ENCODE measurements around the gene CFAP61.

Gene CFAP61

DNA sequence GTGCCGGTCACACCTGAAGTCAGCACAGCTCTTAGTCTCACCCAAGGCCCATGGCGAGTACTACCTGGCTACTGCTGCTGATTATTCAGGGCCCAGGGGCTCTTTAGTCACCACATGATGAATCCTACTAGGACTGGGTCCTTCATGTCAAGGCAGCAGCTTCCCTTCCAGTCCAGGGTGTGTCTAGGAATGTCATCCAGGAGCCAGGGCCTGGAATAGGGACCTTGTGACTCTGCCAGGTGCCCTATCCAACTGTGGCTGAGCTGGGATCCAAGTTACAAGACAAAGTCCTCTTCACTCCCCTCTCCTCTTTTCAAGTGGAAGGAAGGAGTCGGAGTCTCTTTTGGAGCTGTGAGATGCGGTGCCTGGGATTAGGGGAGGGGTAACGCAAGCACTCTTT lies 85.5 kb downstream of the CFAP61 start:
- no peak overlapping the region for H3K14ac ChIP-seq (ENCODE audit: low read length)
- H3K4me1 ChIP-seq (ENCODE audit: control insufficient read depth in 1 of 2, insufficient read depth in 2 of 2, low read length in 2 of 2), result no peaks in the 10 kb centered on the region
- H3K9ac ChIP-seq (ENCODE audit: low read length), result no peak overlapping the region
- no peak for DNase-seq
- no peak overlapping the region for H3K23ac ChIP-seq (ENCODE audit: low read length)
- no peak overlapping the region for H2AK5ac ChIP-seq (ENCODE audit: low read length)
- H2BK5ac ChIP-seq (ENCODE audit: low read depth, low read length, poor library complexity), result no peak overlapping the region
- H2AFZ ChIP-seq (ENCODE audit: insufficient read depth, low read length, poor library complexity), result no peak overlapping the region
- no peak overlapping the region for H2BK12ac ChIP-seq (ENCODE audit: low read length)
- no CpG with 5 or more reads among the region's 5 CpGs for WGBS (ENCODE audit: extremely low coverage, insufficient coverage, insufficient read length)
- no peak overlapping the region for H2BK120ac ChIP-seq (ENCODE audit: insufficient read depth, low read length, poor library complexity)
- no peak overlapping the region for H3K18ac ChIP-seq (ENCODE audit: low read length)
- no peak overlapping the region for H4K12ac ChIP-seq (ENCODE audit: low read depth, low read length)
- no peak overlapping the region for H4K8ac ChIP-seq (ENCODE audit: low read depth, low read length)
- no peaks in the 10 kb centered on the region for H3K36me3 ChIP-seq (ENCODE audit: control insufficient read depth in 1 of 2, insufficient read depth in 2 of 2, low read length in 2 of 2)
- H3K4me3 ChIP-seq (ENCODE audit: low read depth, low read length), result no peak overlapping the region
- no peaks in the 10 kb centered on the region for H3K79me2 ChIP-seq (ENCODE audit: control insufficient read depth, insufficient read depth, low read length, poor library complexity)
- H3K27ac ChIP-seq (ENCODE audit: low read depth, low read length), result no peak overlapping the region
- H3K27me3 ChIP-seq (ENCODE audit: insufficient read depth, low read length), result no peaks in the 10 kb centered on the region
- H3K4me2 ChIP-seq (ENCODE audit: low read length), result no peak overlapping the region
- no peaks in the 10 kb centered on the region for H3K9me3 ChIP-seq (ENCODE audit: insufficient read depth, low read depth, low read length)
- no peak overlapping the region for H4K91ac ChIP-seq (ENCODE audit: low read depth, low read length)
- H3K4ac ChIP-seq (ENCODE audit: low read depth, low read length), result no peak overlapping the region
- H3K79me1 ChIP-seq (ENCODE audit: low read length), result no peaks in the 10 kb centered on the region

- Histone ChIP-seq H3K79me1 (ENCODE audit: low read length) (no peaks in the 10 kb centered on the region), H2BK5ac (ENCODE audit: low read depth, low read length, poor library complexity) (no peak overlapping the region), H4K91ac (ENCODE audit: low read depth, low read length) (no peak overlapping the region), H2BK12ac (ENCODE audit: low read length) (no peak overlapping the region), H3K79me2 (ENCODE audit: control insufficient read depth, insufficient read depth, low read length, poor library complexity) (no peaks in the 10 kb centered on the region), H2BK120ac (ENCODE audit: insufficient read depth, low read length, poor library complexity) (no peak overlapping the region), H3K4me2 (ENCODE audit: low read length) (no peak overlapping the region), H3K23ac (ENCODE audit: low read length) (no peak overlapping the region), H3K9me3 (ENCODE audit: insufficient read depth, low read depth, low read length) (no peaks in the 10 kb centered on the region), H3K9ac (ENCODE audit: low read length) (no peak overlapping the region), H3K36me3 (ENCODE audit: control insufficient read depth in 1 of 2, insufficient read depth in 2 of 2, low read length in 2 of 2) (no peaks in the 10 kb centered on the region), H2AK5ac (ENCODE audit: low read length) (no peak overlapping the region), H4K12ac (ENCODE audit: low read depth, low read length) (no peak overlapping the region), H3K14ac (ENCODE audit: low read length) (no peak overlapping the region), H4K8ac (ENCODE audit: low read depth, low read length) (no peak overlapping the region), H3K4me3 (ENCODE audit: low read depth, low read length) (no peak overlapping the region), H3K4me1 (ENCODE audit: control insufficient read depth in 1 of 2, insufficient read depth in 2 of 2, low read length in 2 of 2) (no peaks in the 10 kb centered on the region), H3K4ac (ENCODE audit: low read depth, low read length) (no peak overlapping the region), H3K27me3 (ENCODE audit: insufficient read depth, low read length) (no peaks in the 10 kb centered on the region), H2AFZ (ENCODE audit: insufficient read depth, low read length, poor library complexity) (no peak overlapping the region), H3K18ac (ENCODE audit: low read length) (no peak overlapping the region), H3K27ac (ENCODE audit: low read depth, low read length) (no peak overlapping the region)
- no CpG with 5 or more reads among the region's 4 CpGs for WGBS (ENCODE audit: extremely low coverage, insufficient coverage, insufficient read length)
- no peak for DNase-seq
Observed at GRCh38 chr20:20138301-20139064, 86.2 kb downstream of the CFAP61 start.

- no peak overlapping the region for H2BK5ac ChIP-seq (ENCODE audit: low read depth, low read length, poor library complexity)
- H3K4ac ChIP-seq (ENCODE audit: low read depth, low read length), result no peak overlapping the region
- no peak overlapping the region for H2AK5ac ChIP-seq (ENCODE audit: low read length)
- no peak overlapping the region for H4K91ac ChIP-seq (ENCODE audit: low read depth, low read length)
- H4K8ac ChIP-seq (ENCODE audit: low read depth, low read length), result no peak overlapping the region
- DNase-seq, result no peak
- no peak overlapping the region for H4K12ac ChIP-seq (ENCODE audit: low read depth, low read length)
- H3K4me1 ChIP-seq (ENCODE audit: control insufficient read depth in 1 of 2, insufficient read depth in 2 of 2, low read length in 2 of 2), result no peaks in the 10 kb centered on the region
- no peaks in the 10 kb centered on the region for H3K36me3 ChIP-seq (ENCODE audit: control insufficient read depth in 1 of 2, insufficient read depth in 2 of 2, low read length in 2 of 2)
- H3K18ac ChIP-seq (ENCODE audit: low read length), result no peak overlapping the region
- no peak overlapping the region for H3K23ac ChIP-seq (ENCODE audit: low read length)
- WGBS (ENCODE audit: extremely low coverage, insufficient coverage, insufficient read length), result no CpG with 5 or more reads among the region's 5 CpGs
- H2BK12ac ChIP-seq (ENCODE audit: low read length), result no peak overlapping the region
- H3K9ac ChIP-seq (ENCODE audit: low read length), result no peak overlapping the region
- H3K9me3 ChIP-seq (ENCODE audit: insufficient read depth, low read depth, low read length), result no peaks in the 10 kb centered on the region
- no peak overlapping the region for H3K4me3 ChIP-seq (ENCODE audit: low read depth, low read length)
- no peak overlapping the region for H3K27ac ChIP-seq (ENCODE audit: low read depth, low read length)
- no peak overlapping the region for H2BK120ac ChIP-seq (ENCODE audit: insufficient read depth, low read length, poor library complexity)
- no peaks in the 10 kb centered on the region for H3K27me3 ChIP-seq (ENCODE audit: insufficient read depth, low read length)
- H3K14ac ChIP-seq (ENCODE audit: low read length), result no peak overlapping the region
- H3K79me2 ChIP-seq (ENCODE audit: control insufficient read depth, insufficient read depth, low read length, poor library complexity), result no peaks in the 10 kb centered on the region
- H2AFZ ChIP-seq (ENCODE audit: insufficient read depth, low read length, poor library complexity), result no peak overlapping the region
- no peaks in the 10 kb centered on the region for H3K79me1 ChIP-seq (ENCODE audit: low read length)
- H3K4me2 ChIP-seq (ENCODE audit: low read length), result no peak overlapping the region
Observed at GRCh38 chr20:20139403-20139802, 87.1 kb downstream of the CFAP61 start.

GRCh38 chr20:20143165-20143564 lies 90.8 kb downstream of the CFAP61 start:
- Histone ChIP-seq H3K79me1 (ENCODE audit: low read length) (no peaks in the 10 kb centered on the region), H3K4ac (ENCODE audit: low read depth, low read length) (no peak overlapping the region), H3K79me2 (ENCODE audit: control insufficient read depth, insufficient read depth, low read length, poor library complexity) (no peaks in the 10 kb centered on the region), H3K36me3 (ENCODE audit: control insufficient read depth in 1 of 2, insufficient read depth in 2 of 2, low read length in 2 of 2) (no peaks in the 10 kb centered on the region), H2BK5ac (ENCODE audit: low read depth, low read length, poor library complexity) (no peak overlapping the region), H3K18ac (ENCODE audit: low read length) (no peak overlapping the region), H3K9me3 (ENCODE audit: insufficient read depth, low read depth, low read length) (no peaks in the 10 kb centered on the region), H3K27me3 (ENCODE audit: insufficient read depth, low read length) (no peaks in the 10 kb centered on the region), H2AFZ (ENCODE audit: insufficient read depth, low read length, poor library complexity) (no peak overlapping the region), H3K9ac (ENCODE audit: low read length) (no peak overlapping the region), H2BK120ac (ENCODE audit: insufficient read depth, low read length, poor library complexity) (no peak overlapping the region), H2AK5ac (ENCODE audit: low read length) (no peak overlapping the region), H3K4me2 (ENCODE audit: low read length) (no peak overlapping the region), H4K91ac (ENCODE audit: low read depth, low read length) (no peak overlapping the region), H4K12ac (ENCODE audit: low read depth, low read length) (no peak overlapping the region), H3K27ac (ENCODE audit: low read depth, low read length) (no peak overlapping the region), H3K4me1 (ENCODE audit: control insufficient read depth in 1 of 2, insufficient read depth in 2 of 2, low read length in 2 of 2) (no peaks in the 10 kb centered on the region), H3K23ac (ENCODE audit: low read length) (no peak overlapping the region), H3K4me3 (ENCODE audit: low read depth, low read length) (no peak overlapping the region), H3K14ac (ENCODE audit: low read length) (no peak overlapping the region), H4K8ac (ENCODE audit: low read depth, low read length) (no peak overlapping the region), H2BK12ac (ENCODE audit: low read length) (no peak overlapping the region)
- WGBS (ENCODE audit: extremely low coverage, insufficient coverage, insufficient read length), result no CpG with 5 or more reads among the region's 2 CpGs
- DNase-seq, result no peak

Measured in trophoblast cell (in vitro differentiated cells and primary cell).